DMS114 treated with DMSO at 0.1 percent for 48 hours (cell line): ENCODE measurements around the gene SLC39A13.

Experiments used
- DNase-seq: peaks from one replicate; lab custom pipeline; 2025; ENCODE audit not compliant: unreplicated experiment; lab: John Stamatoyannopoulos, UW

Gene SLC39A13

GRCh38 chr11:47426062-47426956, 17.9 kb downstream of the SLC39A13 start, which contains the start of gene PSMC3:
Gene PSMC3 (minus strand): TSS chr11:47426439. CDS start chr11:47426279, 160 bp downstream.
- peak; percentile 89 for DNase-seq

- no peak for DNase-seq
These were observed 22.1 kb downstream of the SLC39A13 start for GRCh38 chr11:47430524-47430923.

DNA sequence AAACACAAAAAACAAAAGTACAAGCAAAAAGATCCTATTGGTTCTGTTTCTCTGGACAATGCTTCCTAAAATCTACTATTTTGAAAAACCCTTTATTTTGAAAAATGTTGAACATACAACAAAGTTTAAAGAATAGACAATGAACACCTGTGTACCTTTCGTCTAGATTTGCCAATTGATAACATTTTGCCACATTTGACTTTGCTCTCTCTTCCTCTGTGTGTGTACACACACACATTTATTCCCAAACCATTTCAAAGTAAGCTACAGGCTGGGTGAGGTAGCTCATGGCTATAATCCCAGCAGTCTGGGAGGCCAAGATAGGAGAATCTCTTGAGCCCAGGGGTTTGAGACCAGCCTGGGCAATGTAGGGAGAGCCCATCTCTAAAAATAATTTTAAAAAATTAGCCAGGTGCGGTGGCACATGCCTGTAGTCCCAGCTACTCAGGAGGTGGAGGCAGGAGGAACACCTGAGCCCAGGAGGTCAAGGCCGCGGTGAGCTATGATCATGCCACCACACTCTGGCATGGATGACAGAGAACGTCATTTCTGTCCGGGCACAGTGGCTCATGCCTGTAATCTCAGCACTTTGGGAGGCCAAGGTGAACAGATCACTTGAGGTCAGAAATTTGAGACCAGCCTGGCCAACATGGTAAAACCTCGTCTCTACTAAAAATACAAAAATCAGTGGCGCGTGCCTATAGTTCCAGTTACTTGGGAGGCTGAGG, 23.1 kb downstream of the SLC39A13 start:
- DNase-seq = no peak

DNA sequence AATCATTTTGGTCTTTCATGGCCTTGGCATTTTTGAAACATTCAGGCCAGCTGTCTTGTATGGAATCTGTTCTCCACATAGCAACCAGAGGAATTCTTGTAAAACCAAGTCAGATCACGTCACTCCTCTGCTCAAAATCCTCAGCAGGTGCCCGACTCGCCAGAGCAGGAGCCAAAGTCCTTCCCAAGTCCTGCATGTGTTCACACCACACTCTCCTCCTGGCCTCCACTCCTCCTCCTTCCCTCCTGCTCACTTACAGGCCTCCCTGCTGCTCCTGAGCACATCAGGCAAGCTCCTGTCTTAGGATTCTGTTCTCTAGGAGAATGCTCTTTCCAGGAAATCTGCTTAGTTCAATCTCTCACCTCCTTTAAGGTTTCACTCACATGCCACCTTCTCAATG, 24.8 kb downstream of the SLC39A13 start:
- no peak for DNase-seq

DNA sequence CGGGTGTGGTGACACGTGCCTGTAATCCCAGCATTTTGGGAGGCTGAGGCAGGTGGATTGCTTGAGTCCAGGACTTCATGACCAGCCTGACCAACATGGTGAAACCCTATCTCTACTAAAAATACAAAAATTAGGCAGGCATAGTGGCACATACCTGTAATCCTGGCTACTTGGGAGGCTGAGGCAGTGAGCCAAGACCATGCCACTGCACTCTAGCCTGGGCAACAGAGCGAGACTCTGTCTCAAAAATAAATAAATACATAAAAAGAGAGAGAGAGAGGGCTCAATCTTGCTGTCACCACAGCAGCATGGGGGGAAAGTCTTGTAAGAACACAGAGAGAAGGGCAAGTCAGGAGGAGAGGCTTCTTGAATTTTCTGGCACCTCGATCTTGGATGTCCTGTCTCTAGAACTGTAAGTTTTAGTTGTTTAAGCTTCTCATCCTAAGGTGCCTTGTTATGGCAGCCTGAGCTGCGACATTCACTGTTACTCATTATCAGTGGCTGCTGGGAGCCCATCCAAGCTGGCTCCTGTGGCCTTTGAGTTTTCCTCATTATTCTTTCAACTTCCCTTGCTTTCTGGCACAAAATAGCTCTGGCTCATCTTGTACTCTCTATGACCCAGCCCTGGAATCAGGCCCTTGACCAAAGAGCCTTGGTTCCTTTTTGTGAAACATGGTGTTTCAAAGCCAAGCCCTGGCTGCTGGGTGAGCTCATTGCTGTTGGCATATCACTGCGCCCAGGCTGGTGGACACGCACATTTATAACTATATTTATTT, 25.8 kb downstream of the SLC39A13 start:
- DNase-seq = no peak

GRCh38 chr11:47435687-47436086, 27.3 kb downstream of the SLC39A13 start:
- DNase-seq = no peak

- DNase-seq = no peak
These were observed 28.3 kb downstream of the SLC39A13 start for GRCh38 chr11:47436726-47437125.

- DNase-seq = no peak
These were observed 28.9 kb downstream of the SLC39A13 start for GRCh38 chr11:47437218-47437745.

DNA sequence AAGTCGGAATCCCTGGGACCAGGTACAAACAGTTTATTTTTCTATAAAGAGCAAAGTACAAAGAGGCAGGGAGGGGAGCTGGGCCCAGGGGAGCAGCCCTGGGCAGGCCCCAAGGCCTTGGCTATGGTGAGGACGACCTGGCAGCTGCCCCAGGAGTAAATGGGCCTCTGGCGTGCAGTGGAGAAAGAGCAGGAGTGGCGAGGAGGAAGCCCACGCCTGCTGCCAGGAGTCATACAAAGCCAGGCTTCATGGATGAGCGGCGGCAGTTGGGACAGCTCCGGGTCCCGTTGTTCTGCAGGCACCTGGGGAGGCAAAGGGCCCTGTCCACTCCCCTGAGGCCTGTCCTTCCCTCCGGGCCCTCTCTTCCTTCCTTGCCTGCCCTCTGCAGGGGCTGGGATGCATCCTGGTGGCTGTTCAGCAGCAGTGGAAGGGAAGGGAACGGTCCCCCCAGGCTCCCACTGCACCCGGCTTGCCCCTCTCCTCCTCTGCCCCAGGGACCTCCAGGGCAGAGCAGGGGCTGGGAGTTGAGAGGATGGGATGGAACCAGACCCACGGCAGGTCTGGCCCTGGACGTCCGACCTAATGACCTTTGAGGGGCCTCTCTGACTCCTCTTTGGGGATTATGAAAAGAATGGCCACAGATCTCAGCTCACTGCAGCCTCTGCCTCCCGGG, 29.5 kb downstream of the SLC39A13 start:
- no peak for DNase-seq

DNA sequence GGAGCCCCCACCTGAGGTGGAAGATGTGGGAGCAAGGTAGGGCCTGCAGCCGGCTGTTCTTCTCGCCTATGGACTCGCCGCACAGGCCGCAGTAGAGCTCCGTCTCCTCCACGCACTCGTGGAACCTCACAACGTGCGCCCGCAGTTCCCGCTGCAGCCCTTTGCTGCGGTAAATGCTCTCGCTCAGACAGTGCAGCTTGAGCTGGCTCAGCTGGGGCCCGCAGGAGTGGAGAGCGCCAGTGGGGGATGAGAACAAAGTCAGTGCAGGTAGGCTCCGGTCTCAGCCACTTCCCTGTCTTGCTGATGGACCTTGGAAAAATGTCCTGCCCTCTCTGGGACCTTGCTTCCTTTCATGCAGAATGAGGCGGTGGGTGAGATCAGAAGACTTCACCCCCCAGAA, 30.3 kb downstream of the SLC39A13 start:
- no peak for DNase-seq

GRCh38 chr11:47440054-47440476, 31.7 kb downstream of the SLC39A13 start:
- DNase-seq = no peak

DNA sequence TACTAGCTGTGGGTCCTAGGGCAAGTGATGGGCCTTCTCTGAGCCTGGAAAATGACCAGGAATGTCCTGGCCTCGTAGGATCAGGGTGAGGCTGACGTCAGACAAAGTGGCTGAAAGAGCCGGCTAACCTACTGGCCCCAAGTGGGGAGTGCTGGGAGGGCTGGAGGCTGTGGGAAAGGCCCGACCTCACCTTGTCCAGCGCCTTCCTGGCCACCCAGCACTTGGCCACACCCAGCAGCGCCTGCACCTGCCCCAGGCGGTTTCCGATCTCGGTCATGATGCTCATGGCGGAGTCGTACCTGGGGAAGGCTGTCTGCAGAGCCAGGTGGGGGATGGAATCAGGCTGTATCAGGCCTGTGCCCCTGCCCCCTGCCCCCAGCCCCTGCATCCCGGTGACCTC, 33.0 kb downstream of the SLC39A13 start:
- DNase-seq = no peak

- DNase-seq = no peak
These were observed 34.1 kb downstream of the SLC39A13 start for GRCh38 chr11:47442514-47442913.

DNA sequence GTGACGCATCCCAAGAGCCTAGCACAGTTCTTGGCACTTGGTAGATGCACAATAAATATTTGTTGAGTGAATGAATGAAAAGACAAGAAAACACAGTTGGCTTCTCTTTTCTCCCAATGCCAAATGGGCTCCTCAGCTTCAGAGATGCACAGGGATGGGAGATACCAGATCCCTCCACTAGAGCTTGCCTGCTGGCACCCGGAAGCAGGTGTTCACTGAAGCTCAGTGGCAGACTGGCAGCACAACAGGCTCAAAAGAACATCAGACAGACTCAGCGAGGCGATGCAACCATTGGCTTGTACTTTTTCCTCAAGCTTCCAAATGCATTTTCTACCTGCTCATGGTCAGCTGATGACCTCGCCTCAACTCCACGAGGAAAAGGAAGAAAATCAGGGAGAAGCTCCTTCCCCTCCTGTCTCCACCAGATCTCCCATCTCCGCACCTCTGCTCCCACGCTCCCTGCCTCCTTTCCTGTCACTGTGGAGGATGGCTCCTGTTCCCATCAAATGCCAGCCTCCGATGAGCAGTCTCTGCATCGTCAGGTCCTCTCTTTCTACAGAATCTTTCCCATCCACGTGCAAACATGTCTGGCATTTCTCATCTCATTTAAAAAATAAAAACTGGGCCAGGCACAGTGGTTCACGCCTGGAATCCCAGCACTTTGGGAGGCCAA, 34.8 kb downstream of the SLC39A13 start:
- no peak for DNase-seq

- DNase-seq = no peak
These were observed 35.4 kb downstream of the SLC39A13 start for GRCh38 chr11:47443817-47444216.

DNA sequence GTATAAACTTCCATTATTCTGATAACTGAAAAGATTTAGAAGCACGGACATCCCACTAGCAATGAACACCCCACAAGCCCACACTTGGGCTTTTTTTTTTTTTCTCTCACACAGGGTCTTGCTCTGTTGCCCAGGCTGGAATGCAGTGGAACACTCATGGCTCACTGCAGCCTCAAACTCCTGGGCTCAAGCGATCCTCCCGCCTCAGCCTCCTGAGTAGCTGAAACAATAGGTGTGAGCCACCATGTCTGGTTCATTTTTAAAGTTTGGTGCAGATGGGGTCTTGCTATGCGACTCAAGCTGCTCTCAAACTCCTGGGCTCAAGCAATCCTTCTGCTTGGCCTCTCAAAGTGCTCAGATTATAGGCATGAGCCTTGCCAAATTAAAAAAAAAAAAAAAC, 37.5 kb downstream of the SLC39A13 start:
- DNase-seq = no peak

DNA sequence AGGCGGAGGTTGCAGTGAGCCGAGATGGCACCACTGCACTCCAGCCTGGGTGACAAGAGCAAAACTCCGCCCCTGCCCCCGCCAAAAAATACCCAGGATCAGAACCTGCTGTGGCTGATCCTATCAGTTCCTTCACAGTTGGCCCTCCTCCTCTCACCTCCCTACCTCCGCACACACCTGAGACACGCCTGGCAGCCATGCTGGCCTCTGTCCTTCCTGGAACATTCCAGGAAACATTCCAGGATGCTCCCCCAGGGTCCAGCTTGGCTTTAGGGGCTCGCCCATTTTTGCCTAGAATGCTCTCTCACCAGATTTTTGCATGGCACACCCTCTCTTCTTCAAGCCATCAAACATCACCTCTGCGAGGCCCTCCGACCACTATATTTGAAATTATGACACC, 38.4 kb downstream of the SLC39A13 start:
- DNase-seq = no peak

DNA sequence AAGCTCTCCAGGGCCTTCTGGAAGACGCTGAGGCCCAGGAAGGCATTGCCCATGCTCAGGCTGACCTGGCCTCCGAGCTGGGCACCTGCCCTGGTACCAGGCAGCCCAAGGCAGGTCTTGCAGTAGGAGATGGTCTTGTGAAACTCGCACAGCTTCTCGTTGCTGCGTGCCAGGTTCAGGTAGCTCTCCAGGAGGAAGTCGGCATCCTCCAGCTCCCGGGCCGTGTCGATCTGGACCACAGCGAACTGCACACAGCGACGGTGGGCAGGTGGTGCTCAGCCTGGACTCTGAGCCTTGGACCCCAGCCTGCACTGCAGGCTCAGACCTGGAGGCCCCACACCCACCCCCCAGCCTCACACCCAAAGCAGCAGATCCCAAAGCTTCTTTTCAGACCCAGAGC, 39.5 kb downstream of the SLC39A13 start:
- no peak for DNase-seq

DNA sequence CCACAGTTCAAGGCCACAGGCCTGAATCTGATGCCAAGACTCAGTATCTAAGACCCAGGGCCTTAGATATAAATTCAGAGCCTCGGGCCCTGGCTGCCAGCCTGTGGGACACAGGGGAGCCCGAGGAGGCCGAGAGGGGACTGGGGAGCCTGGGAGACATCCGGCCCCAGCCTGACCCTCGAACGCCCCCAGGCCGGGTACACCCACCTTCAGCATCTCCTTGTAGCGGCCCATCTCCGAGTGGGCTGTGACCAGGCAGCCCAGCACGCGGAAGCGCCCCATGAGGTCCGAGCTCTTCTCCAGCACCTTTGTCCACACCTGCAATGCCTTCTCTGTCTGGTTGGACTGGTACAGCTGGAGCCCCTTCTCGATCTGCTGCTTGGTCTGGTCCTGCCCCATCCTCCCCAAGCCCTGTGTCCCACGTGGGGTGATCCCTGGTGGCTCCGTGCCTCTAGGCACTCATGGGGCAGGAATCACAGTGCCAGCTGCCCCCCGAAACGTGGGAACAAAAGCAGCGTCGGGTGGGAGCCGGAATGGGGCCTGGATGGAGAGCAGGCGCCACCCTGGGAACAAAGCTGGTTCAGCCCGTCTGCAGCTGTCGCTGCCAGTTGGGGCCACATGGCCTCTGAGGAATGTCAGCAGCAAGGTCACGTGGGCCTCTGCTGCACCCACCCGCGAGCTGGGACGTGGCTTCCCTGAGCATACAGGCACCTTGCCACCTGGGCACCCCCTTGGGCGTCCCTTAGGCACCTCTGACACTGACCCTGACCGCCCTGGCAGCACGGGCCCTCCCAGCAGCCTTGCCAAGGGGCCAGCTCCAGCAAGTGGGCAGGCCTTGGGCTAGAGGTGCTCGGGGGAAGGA, 40.4 kb downstream of the SLC39A13 start, which contains the start of gene RAPSN:
Gene RAPSN (minus strand): TSS at position 571 of the 862 bp plus-strand sequence. CDS start 172 bp downstream, at position 399.
- DNase-seq = no peak
